Caco-2 (cell line): Measurements from ENCODE around the gene WDR49. TPM values are rescaled to one million over a fixed set of nuclear protein-coding genes. Genes with fewer than 3 reads are reported as not detected.

Source experiments
- BruUV-seq: library from RNA; stranded (reverse); fragments of 400-500 nt; replicated peaks from 2 replicates; lab custom pipeline; 2021; lab: Mats Ljungman, UMichigan
- CTCF ChIA-PET: fragments of 300-600 bp; sonication (Branson Sonifier 250); formaldehyde crosslinking; loops from one replicate; lab custom pipeline; 2022; ENCODE audit warnings: antibody characterized with exemption; lab: Charles Lee
- POLR2A ChIA-PET: fragments of 300-600 bp; sonication (Branson Sonifier 250); formaldehyde crosslinking; loops from one replicate; lab custom pipeline; 2022; ENCODE audit warnings: antibody characterized with exemption; lab: Charles Lee
- DNase-seq, 2 experiments: peaks; one replicate each; pipeline versions ENCODE4 v3.0.0 to v3.0.0-alpha.2; 2020 to 2022
- H3K27me3 ChIP-seq: replicated peaks from 2 replicates; pipeline ENCODE4 v1.6.0; 2011; ENCODE audit warnings: low read length; ENCODE audit not compliant: control insufficient read depth, insufficient read depth
- H3K36me3 ChIP-seq: 2 replicates; pipeline ENCODE4 v1.5.1; 2011; ENCODE audit warnings: low read length; ENCODE audit not compliant: control insufficient read depth, insufficient read depth
- H3K4me1 ChIP-seq: fragments of 250-450 bp; sonication (Bioruptor Pico); 2 replicates; pipeline ENCODE4 v1.5.1; 2020; ENCODE audit warnings: mild to moderate bottlenecking
- H3K4me3 ChIP-seq: 2 replicates; pipeline ENCODE4 v1.5.1; 2011; ENCODE audit warnings: low read depth, mild to moderate bottlenecking, control low read depth, low read length
- H3K9me3 ChIP-seq: fragments of 250-450 bp; sonication (Bioruptor Pico); 2 replicates; pipeline ENCODE4 v1.5.1; 2020; ENCODE audit warnings: mild to moderate bottlenecking, moderate library complexity
- H3K27ac Mint-ChIP-seq: one replicate; pipeline ENCODE4 v1.8.0; 2022; ENCODE audit warnings: mixed read lengths; ENCODE audit not compliant: unreplicated experiment
- H3K27me3 Mint-ChIP-seq: one replicate; pipeline ENCODE4 v1.8.0; 2022; ENCODE audit warnings: mixed read lengths; ENCODE audit not compliant: insufficient read depth, unreplicated experiment
- H3K36me3 Mint-ChIP-seq: one replicate; pipeline ENCODE4 v1.8.0; 2022; ENCODE audit warnings: mild to moderate bottlenecking, mixed read lengths; ENCODE audit not compliant: insufficient read depth, unreplicated experiment
- H3K4me1 Mint-ChIP-seq: one replicate; pipeline ENCODE4 v1.8.0; 2022; ENCODE audit warnings: low read depth, mixed read lengths; ENCODE audit not compliant: unreplicated experiment
- H3K4me3 Mint-ChIP-seq: one replicate; pipeline ENCODE4 v1.8.0; 2022; ENCODE audit warnings: mild to moderate bottlenecking, moderate library complexity, mixed read lengths; ENCODE audit not compliant: unreplicated experiment
- H3K9me3 Mint-ChIP-seq: one replicate; pipeline ENCODE4 v1.8.0; 2022; ENCODE audit warnings: mixed read lengths; ENCODE audit not compliant: unreplicated experiment
- intact Hi-C: fragments of 100-400 bp; cut with micrococcal nuclease; formaldehyde crosslinking; loops from one replicate; pipeline ENCODE4 v1.10.0; 2022; ENCODE audit not compliant: unreplicated experiment
- total RNA-seq: library from RNA; stranded (reverse); gene quantifications from 2 replicates; pipeline ENCODE4 v1.2.3, GENCODE V29; 2022
- TF ChIP-seq, protein P1 (sequence below), 2 experiments: fragments of 200-600 bp in 1 of 2; IDR thresholded peaks; 1 replicate in 1 of 2; 2 replicates in 1 of 2; pipeline versions ENCODE4 v1.5.1 to v1.8.0; 2011 to 2022; ENCODE audit warnings: antibody characterized with exemption in 1 of 2, control low read depth in 1 of 2, inconsistent platforms in 1 of 2, low read depth in 1 of 2, low read length in 1 of 2, mild to moderate bottlenecking in 1 of 2, moderate library complexity in 1 of 2; ENCODE audit not compliant: insufficient read depth in 1 of 2, severe bottlenecking in 1 of 2, unreplicated experiment in 1 of 2

Gene WDR49
- total RNA-seq, 1 experiment from 2014 or later, result 0.32 TPM

DNA sequence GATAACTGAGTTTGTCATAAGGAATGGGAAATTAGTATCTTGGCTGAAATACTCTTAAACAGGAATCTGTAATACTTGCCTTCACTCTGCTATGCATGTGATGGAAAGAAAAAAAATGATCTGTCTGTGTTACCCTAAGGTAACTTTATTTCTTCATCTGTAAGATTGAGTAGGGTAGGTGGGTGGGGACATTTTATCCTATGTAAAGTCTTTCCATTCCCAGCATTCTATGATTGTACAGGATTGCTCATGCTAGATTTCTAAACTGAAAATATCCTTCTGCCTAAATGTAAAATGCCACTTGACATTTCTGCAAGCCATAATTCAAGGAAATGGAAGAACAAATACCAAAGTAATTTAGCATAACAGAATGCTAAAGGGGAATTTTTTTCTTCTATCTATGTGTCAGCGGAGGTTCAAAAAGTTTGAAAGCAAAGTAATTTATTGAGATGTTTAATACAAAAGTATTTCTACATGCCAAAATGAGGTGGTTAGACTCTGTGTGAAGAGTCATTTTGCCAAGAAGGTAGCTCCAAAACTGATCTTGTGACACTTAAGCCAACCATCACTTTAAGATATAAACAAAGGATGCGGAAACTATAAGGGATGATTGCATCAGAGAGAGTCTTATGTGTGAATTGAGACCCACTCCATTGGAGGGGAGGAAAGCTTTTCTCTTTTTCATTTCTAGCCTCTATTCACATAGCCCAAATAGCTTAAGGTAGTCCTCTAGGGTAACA lies 133.3 kb downstream of the WDR49 start:
- no peaks in the 10 kb centered on the region for H3K4me1 ChIP-seq
- H3K27me3 Mint-ChIP-seq, result no peaks in the 10 kb centered on the region
- no peak for DNase-seq
- no peak overlapping the region for H3K27ac Mint-ChIP-seq
- H3K36me3 ChIP-seq, result no peaks in the 10 kb centered on the region
- no peak overlapping the region for H3K4me3 ChIP-seq
- ChIA-PET POLR2A (no interaction called here), CTCF (no interaction called here)
- no peaks in the 10 kb centered on the region for H3K9me3 Mint-ChIP-seq
- no peaks in the 10 kb centered on the region for H3K27me3 ChIP-seq
- H3K36me3 Mint-ChIP-seq, result no peaks in the 10 kb centered on the region
- no peaks in the 10 kb centered on the region for H3K4me1 Mint-ChIP-seq
- BruUV-seq, result no TSS peak
- H3K9me3 ChIP-seq, result no peaks in the 10 kb centered on the region
- TF ChIP-seq, protein P1, sequence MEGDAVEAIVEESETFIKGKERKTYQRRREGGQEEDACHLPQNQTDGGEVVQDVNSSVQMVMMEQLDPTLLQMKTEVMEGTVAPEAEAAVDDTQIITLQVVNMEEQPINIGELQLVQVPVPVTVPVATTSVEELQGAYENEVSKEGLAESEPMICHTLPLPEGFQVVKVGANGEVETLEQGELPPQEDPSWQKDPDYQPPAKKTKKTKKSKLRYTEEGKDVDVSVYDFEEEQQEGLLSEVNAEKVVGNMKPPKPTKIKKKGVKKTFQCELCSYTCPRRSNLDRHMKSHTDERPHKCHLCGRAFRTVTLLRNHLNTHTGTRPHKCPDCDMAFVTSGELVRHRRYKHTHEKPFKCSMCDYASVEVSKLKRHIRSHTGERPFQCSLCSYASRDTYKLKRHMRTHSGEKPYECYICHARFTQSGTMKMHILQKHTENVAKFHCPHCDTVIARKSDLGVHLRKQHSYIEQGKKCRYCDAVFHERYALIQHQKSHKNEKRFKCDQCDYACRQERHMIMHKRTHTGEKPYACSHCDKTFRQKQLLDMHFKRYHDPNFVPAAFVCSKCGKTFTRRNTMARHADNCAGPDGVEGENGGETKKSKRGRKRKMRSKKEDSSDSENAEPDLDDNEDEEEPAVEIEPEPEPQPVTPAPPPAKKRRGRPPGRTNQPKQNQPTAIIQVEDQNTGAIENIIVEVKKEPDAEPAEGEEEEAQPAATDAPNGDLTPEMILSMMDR (IDR thresholded peaks at IDR 0.05; ENCODE audit: insufficient read depth in 1 of 2, low read depth in 1 of 2, low read length in 1 of 2, severe bottlenecking in 1 of 2, unreplicated experiment in 1 of 2), result no peak
- no peak overlapping the region for H3K4me3 Mint-ChIP-seq
- intact Hi-C loops, result no loop called here

DNA sequence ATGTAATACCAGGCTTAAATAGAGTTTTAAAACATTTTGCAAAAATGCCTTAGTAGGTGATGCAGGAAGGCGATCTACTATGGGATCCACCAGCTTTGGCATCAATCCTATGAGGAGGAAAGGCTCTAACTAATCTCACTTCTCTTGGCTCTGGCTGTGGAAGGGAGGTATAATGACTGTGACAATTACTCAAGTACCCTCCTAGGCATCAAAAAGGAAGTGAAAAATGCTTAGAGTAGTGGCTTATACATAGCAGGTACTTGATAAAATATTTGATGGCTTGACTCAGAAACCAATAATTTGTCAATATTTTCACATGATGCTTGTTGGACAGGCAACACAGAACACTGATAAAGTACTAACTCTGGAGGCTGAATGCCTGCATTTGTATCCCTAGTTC lies 145.8 kb downstream of the WDR49 start:
- Mint-ChIP-seq H3K4me1 (no peaks in the 10 kb centered on the region), H3K27ac (no peak overlapping the region), H3K36me3 (no peaks in the 10 kb centered on the region), H3K9me3 (no peaks in the 10 kb centered on the region), H3K4me3 (no peak overlapping the region), H3K27me3 (peaks cover 3% of the 10 kb centered on the region)
- no TSS peak for BruUV-seq
- TF ChIP-seq, protein P1 (IDR thresholded peaks at IDR 0.05; ENCODE audit: insufficient read depth in 1 of 2, low read depth in 1 of 2, low read length in 1 of 2, severe bottlenecking in 1 of 2, unreplicated experiment in 1 of 2), result no peak
- ChIA-PET POLR2A (no interaction called here), CTCF (no interaction called here)
- no peaks in the 10 kb centered on the region for H3K27me3 ChIP-seq
- no peaks in the 10 kb centered on the region for H3K36me3 ChIP-seq
- intact Hi-C loops, result no loop called here
- H3K9me3 ChIP-seq, result no peaks in the 10 kb centered on the region
- no peaks in the 10 kb centered on the region for H3K4me1 ChIP-seq
- DNase-seq, result no peak
- H3K4me3 ChIP-seq, result no peak overlapping the region

DNA sequence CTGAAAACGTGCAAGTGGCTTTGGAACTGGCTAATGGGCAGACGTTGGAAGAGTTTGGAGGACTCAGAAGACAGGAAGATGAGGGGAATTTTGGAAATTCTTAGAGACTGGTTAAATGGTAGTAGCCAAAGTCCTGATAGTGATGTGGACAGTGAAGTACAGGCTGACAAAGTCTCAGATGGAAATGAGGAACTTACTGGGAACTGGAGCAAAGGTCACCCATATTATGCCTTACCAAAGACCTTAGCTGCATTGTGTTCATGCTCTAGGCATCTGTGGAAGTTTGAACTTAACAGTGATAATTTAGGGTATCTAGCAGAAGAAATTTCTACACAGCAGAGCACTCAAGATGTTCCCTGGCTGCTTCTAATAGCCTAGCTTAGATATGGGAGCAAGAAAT lies 151.3 kb downstream of the WDR49 start:
- POLR2A ChIA-PET, result no interaction called here
- BruUV-seq, result no TSS peak

More for the DNA sequence above, 151.3 kb downstream of the WDR49 start:
- Mint-ChIP-seq H3K27me3 (peaks cover 3% of the 10 kb centered on the region), H3K36me3 (no peaks in the 10 kb centered on the region), H3K27ac (no peak overlapping the region), H3K4me3 (no peak overlapping the region), H3K9me3 (no peaks in the 10 kb centered on the region), H3K4me1 (no peaks in the 10 kb centered on the region)
- TF ChIP-seq, protein P1 (IDR thresholded peaks at IDR 0.05; ENCODE audit: insufficient read depth in 1 of 2, low read depth in 1 of 2, low read length in 1 of 2, severe bottlenecking in 1 of 2, unreplicated experiment in 1 of 2), result no peak
- H3K36me3 ChIP-seq, result no peaks in the 10 kb centered on the region
- H3K4me3 ChIP-seq, result no peak overlapping the region
- no peak for DNase-seq
- CTCF ChIA-PET, result no interaction called here
- H3K4me1 ChIP-seq, result no peaks in the 10 kb centered on the region
- intact Hi-C loops, result no loop called here
- no peaks in the 10 kb centered on the region for H3K27me3 ChIP-seq
- H3K9me3 ChIP-seq, result no peaks in the 10 kb centered on the region
